ENCODE measurements around the gene COLQ.
"Not testable (repeated sequence)": the region's sequence is repeated elsewhere in the genome, so short reads cannot be mapped to it uniquely, and the experiment has no call there.

COLQ gene

DNA sequence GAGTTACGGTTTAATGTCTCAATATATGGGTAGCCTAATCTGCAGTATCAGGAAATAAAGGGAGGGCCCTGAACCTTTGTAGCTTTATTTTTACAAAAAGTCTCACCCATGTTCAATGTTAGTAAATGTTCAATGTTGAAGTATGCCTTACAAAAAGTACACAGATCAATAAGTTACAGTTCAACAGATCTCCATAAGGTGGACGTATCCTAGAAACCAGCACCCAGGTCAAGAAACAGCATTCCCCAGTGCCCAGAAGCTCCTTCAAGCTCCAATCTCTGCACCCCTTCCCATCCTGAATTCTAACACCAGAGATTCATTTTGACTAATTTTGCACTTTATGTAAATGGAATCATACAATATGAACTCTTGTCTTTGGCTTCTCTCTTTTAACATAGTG is 31.3 kb downstream of the COLQ start:
- DNase-seq (ENCODE audit: low read depth): no peak

DNA sequence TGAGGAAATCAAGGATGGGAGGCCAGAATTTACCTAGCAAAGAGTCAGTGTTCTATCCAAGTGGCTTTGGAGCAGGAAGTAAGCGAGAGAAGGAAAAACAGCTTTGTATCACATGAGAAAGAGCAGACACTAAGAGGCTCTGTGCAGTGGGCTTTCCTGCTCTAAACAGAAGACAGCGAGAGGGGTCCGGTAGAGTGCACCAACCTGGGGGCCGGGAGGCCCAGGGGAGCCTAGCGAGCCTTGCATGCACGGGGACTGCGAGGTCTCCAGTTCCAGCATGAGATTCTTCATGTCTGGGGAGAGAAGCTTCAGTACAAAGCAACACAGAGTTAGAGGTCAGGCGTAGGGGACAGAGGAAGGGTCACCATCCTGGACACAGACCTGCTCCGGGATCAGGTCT is 33.5 kb downstream of the COLQ start:
- no peak for DNase-seq (ENCODE audit: low read depth)

DNA sequence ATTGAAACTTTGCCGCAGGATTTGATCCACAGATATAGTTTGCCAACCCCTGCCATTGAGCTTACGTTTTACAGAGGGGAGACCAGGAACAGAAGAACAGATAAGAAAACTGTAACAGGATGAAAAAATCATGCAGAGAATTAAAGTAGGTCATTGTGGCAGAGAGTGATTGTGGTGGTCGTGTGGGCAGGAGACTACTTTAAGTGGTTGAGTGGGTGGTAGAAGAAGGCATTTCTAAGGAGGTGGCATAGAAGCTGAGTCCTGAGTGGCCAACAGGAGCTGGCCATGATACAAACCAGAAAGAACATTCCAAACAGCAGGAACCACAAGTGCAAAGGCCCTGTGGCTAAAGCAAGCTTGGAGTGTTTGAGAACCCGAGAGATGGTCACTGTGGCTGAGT is 34.5 kb downstream of the COLQ start:
- DNase-seq (ENCODE audit: low read depth): no peak

DNA sequence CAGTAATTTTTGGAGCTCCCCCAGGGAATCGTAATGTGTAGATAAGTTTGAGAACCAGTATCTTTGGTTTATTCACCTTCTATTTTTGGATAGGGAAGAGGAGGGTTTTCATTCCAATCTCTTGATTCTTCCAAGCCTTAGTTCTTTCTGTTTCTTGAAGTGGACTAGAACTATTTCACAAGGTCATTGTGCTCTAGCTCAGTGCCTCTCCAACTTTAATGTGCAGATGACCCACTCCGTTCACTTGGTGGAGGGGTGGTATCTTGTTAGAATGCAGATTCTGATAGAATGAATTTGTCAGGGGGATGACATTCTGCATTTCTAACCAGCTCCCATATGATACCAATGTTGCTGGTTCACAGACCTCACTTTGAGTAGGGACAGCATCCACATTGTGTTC is 35.5 kb downstream of the COLQ start:
- DNase-seq (ENCODE audit: low read depth): no peak

DNA sequence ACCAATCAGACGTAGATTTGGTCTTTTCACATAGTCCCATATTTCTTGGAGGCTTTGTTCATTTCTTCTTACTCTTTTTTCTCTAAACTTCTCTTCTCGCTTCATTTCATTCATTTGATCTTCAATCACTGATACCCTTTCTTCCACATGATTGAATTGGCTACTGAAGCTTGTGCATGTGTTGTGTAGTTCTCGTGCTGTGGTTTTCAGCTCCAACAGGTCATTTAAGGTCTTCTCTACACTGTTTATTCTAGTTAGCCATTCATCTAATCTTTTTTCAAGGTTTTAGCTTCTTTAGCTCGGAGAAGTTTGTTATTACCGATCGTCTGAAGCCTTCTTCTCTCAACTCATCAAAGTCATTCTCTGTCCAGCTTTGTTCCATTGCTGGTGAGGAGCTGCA is 37.0 kb downstream of the COLQ start:
- not testable (repeated sequence) for DNase-seq (ENCODE audit: low read depth)

DNA sequence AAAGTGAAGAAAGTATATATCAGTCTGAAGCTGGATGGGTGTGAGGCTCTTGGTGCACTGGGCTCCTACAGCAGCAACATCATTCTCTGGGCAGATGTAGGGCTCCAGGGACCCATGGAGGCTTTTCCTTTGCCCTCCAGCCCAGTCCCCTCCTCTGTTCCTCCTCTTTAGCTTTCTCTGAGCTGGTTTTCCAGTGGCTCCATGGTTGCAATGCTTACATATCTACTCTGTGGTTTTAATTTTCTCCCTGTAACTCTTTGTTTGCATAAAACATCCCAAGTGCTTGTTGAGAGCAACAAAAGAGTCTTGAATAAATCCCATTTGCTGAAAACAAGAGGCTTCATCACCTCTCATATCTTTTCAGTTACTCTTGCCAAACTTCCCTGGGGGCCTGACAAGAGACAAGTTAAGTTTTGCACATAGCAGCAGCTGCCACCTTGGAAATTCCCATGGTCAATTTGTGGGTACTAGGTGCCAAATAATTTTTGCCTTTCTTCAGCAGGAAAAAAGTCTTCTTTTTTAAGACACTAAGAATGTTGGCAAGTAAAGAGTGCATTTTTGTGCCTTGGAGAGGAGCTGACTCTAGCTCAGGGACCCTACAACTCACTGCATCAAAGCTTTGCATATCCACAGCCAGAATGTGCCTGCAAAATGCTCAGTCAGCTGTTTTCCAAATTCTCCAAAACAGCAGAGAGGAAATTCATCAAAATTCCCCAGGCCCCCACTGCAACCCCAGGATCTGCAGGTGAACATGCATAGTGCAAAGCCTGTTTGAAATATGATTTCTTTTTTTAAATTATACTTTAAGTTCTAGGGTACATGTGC is 41.9 kb downstream of the COLQ start:
- DNase-seq (ENCODE audit: low read depth): no peak

DNA sequence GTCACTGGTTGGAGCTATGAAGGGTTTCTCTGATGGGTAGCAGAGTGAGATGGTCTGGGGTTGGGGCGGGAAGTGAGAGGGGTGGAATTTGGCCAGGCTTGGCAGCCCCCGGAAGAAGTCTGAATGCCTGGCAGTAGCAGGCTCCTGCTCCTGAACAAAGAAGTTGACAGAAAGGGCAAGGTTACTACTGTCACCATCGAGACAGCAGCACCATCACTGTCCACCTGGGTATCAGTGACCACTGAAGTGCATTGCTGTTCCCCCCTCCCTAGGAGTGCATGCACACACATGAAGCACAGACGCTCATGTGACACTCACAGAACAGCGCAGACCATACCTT is 42.9 kb downstream of the COLQ start:
- no peak for DNase-seq (ENCODE audit: low read depth)

DNA sequence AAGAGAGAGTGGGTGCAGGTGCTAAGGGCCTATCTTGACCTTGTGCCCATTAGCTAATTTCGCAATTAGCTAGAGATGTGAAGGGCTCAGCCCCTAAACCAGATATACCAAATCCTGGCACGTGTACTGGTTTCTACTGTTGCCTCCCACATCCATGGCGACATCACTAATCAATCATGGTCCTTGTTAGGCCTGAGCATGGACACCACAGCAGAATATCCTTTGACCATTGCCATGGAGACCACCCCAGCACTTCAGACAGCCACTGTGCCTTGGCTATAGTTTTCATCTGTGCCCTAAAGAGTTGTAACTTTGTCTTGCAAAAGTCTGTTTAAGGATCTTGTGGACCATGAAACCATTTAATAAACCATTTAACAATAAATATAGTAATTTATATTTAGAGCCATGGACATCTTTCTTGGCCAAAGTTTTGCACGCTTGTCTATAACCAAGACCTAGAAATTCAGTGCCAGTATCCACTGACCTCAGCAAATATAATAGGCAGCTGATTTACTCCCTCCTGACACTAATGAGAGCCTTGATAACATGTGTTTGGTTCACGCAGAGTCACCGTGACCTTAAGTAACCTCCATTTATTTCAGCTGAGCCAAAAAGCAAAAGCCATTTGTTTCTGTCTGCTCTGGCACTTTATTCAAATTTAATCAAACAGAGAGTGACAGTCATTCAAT is 43.4 kb downstream of the COLQ start:
- DNase-seq (ENCODE audit: low read depth): no peak

DNA sequence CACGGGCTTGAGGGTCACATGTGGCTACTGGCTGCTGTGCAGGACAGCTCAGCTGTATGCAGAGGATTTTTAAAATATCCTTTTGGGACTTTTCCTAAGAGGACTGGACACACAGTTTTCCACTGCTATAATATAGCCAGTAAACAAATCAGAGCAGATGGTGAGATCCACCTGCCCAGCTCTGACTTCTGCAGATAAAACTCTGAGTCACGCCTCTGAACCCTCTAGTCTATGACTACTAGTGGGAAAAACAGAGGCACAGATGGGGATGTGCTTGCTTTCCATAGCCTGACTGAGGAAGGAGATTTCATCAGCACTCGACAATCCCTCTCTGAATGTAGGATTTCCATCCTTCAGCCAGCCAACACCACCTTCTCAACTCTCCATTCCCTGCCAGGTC is 45.1 kb downstream of the COLQ start:
- no peak for DNase-seq (ENCODE audit: low read depth)

DNA sequence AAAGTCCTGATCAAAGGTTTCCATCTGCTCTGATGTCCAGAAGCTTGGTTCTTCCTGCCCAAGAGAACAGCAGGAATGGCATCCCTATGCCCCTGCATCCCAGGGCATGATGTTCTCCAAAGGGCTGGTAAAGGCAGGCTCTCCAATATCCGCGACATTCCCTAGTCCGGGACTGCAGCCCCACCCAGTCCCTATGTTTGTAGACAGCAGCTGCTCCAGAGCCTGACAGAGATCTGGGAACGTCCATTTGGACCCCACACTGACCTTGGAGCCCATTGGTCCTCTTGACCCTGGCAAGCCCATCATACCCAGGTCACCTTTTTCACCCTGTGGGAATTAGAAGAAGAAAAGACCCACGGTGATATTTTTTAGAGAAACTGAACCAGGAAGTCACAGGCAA is 46.3 kb downstream of the COLQ start:
- no peak for DNase-seq (ENCODE audit: low read depth)

DNA sequence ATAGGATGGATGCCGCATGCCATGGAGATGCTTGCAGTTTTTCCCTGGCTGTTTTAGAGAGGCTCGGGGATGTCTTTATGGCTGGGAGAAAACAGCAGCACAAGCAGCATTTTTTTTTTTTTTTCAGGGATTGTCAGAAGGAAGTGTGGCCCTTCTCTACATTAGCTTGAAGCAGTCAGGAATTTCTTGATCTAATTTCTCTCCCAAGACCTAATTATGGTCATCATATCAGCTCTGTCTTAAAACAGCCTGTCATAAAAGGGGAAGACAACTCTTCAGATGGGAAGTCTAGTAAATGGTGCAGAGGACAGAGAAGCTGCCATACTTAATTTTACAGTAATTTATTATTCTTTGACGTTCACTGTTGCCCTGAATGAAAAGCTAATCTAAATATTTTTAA is 49.6 kb downstream of the COLQ start:
- no peak for DNase-seq (ENCODE audit: low read depth)

DNA sequence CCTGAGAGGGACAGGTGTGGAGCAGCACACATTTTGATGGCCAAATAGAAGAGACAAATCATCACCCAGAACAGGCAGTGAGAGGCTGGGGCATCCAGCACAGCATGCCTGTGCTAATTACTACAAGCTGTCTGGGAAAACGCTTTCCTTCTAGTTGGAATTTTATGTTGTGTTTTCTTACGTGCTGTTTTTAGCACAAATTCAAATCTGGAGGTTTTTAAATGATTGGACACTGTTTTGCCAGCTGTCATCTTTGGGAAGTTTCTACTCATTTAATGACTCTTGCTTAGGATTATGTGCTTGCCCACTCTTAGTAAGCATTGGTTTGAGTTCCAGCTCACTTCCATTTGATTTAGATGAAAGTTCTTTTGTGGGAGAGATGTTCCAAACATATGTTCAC is 50.7 kb downstream of the COLQ start:
- no peak for DNase-seq (ENCODE audit: low read depth)

DNA sequence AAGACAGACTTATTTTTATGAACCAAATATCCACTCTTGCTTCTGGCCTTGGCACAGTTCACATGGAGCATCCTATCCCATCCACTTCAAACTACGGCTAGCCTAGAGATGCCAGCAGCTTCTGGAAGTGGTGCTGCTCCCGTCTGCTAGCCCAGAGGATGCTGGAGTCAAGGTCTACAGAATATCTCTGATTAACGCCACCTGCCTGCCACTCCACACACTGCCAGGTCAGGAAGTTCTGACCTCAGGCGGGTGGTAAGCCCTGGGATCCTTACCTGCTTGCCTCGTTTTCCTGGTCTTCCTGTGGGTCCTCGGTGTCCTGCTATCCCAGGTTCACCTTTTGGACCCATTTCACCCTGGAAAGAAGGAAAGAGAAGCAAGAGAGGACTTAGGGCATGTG is 51.2 kb downstream of the COLQ start:
- DNase-seq (ENCODE audit: low read depth): no peak

DNA sequence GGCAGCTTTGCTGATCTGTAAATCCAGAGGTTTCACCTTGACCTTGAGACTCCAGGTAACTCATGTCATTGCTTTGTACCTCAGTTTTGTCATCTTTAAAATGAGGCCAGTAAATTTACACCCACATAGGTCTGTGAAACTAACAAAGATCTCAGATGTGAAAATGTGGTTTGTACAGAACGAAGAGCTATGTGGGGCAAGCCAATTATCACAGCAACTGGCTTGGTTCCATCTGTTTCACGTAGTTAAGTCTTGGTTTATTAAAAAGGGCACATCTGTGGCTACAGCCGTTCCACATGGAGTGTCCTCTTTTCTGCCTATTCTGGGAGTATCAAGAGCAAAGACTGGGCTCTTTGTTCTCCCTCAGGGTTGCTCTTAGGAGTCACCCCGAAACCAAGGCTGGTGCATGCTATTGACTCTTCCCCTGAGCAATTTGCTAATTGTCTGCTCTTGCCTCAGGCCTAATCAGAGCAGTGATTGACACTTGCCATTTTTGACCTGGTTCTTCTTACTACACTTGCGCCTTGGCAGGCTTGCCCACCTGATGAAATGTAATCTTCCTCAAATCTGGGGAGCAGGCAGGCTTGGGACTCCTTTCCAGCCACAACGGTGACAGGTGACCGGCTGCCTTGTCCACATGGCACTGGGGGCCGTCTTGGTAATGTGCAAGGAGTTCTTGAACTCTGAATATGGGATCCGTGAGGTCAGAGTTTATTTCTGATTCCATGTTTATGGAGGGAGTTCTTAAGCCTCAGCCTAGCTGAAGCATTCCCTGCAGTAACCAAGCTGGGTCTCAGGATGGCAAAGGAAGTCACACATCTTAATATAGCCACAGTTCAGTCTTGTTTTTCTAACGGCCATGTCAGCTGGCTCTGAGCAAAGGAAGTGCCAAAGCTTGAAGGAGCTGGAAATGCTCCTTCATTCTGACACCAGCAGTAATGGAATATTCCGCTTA is 54.0 kb downstream of the COLQ start:
- no peak for DNase-seq (ENCODE audit: low read depth)

DNA sequence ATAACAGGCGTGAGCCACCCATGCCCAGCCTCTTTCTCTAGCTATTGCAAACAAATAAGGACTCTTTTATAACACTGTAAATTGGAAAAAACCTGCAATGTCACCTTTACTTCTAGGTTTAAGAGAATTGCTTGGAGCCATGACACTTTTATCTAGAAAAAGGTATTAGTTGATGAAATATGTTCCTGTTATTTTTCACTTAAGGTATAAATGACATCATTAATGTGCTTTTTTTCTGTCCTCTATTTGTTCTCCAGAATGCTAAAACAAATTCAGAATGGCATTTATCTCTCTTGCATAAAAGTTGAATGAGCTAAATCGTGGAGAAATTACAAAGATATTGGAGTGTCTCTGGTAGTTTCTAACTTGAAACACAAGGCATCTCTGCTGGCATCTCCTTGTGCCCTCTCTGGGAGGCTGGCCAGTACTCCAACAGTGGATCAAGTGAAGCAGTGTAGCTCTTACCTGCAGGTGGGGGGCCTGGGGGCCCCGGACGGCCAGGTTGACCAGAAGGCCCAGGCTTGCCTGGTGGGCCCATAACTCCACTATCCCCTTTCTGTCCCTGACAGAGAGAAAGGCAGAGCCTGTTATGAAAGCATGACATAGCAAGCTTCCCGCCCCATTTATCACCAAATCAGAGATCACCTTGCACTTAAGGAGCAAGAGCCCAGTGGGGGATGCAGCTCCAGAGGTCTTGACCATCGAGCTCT is 55.5 kb downstream of the COLQ start:
- DNase-seq (ENCODE audit: low read depth): no peak

DNA sequence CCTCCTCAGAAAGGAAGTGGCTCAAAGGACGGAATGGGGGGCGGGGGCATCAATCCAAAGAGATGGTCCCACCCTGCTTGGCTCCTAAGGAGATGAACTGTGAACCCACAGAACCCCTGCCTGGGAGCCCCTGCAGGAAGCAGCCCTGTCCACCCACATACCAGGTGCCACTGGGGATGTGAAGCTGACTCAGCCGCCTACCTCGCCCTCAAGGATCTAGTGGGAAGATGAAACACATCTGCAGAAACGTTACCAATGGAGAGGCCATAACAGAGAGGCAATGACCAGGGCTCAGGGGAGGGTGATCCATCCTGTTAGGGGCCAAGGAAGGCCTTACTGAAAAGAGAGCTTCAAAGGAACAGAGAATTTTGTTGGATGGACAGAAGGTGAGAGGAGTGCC is 59.1 kb downstream of the COLQ start:
- no peak for DNase-seq (ENCODE audit: low read depth)

DNA sequence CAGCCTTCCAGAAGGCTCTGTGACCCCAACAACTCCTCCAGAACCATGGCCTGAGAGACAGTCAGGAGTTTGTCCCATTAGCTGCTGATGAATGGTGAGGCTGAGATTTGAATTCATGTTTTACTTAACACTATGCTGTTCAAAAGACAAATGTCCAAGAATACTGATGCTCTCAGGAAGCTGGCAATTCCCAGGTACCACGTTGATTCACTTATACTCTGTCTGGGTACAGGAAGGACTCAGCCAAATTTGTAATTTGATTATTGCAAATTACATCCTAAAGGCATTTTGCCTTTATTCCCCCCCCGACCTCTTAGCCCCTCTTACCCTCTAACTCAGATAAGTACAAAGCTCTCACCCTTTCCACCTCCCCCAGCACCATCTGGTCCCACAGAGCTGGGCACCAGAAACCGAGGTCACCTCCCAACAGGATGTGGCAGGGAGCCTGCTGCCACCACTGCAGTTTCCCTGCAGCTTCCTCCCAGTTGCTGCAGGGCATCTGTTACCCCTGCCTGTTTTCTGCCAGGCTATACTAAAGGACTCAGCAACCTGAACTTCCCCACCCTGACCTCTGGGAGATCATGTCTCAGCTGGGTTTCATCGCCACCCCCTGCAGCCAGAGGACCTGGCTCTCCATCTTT is 60.5 kb downstream of the COLQ start:
- no peak for DNase-seq (ENCODE audit: low read depth)

DNA sequence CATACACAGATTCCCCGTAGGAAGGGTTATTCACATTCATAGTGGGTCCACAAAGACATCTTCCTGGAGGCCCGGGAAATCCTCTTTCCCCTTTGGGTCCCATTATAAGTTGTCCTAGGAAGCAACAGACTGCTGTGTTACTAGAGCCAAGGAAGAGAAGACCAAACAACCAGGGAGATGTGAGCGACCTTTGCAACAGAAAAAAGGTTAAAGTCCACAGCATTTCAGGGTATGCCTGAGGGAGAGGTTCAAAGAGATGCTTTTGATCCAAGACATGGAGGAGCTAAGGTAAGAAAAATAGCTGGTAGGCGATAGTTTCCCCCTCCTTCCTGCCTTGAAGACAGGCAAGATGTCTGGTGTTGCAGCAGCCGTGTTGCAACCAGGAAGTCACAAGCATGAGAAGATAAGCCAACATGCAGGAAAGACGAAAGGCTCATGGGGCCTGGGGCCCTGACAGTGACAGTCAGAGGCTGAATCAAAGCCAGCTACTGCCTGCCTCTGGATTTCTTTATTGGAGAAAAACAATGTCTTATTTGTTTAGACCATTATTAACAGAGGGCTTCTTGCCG is 63.2 kb downstream of the COLQ start:
- DNase-seq (ENCODE audit: low read depth): no peak

DNA sequence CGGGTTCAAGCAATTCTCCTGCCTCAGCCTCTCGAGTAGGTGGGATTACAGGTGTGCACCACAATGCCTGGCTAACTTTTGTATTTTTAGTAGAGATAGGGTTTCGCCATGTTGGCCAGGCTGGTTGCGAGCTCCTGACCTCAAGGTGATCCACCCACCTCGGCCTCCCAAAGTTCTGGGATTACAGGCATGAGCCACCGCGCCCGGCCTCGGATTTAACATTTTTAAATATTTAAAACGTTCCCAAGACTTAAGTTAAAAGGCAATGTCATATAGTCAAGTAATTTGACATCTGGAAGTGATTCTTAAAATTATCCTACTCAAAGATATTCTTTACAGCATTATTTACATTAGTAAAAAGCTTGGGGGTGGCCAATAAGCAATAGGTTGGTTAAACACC is 64.6 kb downstream of the COLQ start:
- DNase-seq (ENCODE audit: low read depth): not testable (repeated sequence)

DNA sequence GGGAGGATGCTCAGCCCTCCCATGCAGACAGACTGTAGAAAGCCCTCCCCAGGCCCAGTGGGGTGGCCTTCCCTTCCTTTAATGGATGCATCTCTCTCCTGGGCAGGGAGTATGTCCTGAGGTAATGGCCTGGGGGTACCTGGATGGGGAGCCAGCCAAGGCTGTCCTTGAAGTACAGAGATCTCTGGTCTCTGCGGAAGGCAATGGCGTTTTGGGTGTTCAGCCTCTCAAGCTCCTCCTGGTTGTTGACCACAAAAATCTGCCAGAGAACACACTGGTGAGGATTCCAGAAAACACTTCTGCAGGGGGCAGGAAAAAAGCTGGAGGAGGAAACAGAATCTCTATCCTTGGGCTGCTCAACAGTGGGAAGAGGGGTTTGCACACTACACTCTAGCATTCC is 65.2 kb downstream of the COLQ start:
- DNase-seq (ENCODE audit: low read depth): no peak

DNA sequence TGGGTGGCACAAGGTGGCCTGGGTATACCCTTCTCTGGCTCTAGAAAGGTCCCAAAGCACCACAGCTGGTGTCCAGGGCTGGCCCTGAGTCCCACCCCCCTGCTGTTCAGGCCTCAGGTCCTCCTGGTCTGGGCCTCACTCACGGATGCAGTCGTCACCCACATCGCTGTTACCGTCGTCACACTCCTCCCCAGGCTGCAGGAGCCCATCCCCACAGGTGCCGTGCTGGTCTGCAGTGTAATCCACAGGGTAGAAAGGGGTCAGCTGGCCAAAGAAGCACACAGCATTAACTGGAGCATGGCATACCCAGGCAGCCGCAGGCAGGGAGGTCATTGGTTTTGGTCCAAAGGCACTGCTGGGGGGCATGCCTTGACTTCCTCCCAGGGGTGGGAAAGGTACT is 65.8 kb downstream of the COLQ start:
- no peak for DNase-seq (ENCODE audit: low read depth)

Data from activated T-cell treated with anti-CD3 and anti-CD28 coated beads for 24 hours (primary cell).